Mesenchymal stem cell (in vitro differentiated cells and primary cell): ENCODE measurements around the gene OTOP2.

Experiments
- DNase-seq: peaks from one replicate; pipeline ENCODE4 v3.0.0-alpha.2; 2013
- H2AFZ ChIP-seq: one replicate; pipeline ENCODE4 v1.6.1; 2013; ENCODE audit warnings: low read depth, mild to moderate bottlenecking, control low read depth, inconsistent platforms, low read length, moderate library complexity
- H2AK5ac ChIP-seq: 2 replicates; pipeline ENCODE4 v1.6.1; 2013; ENCODE audit warnings: low read length, moderate library complexity, mild to moderate bottlenecking, inconsistent platforms; ENCODE audit not compliant: severe bottlenecking
- H2BK120ac ChIP-seq: one replicate; pipeline ENCODE4 v1.6.1; 2013; ENCODE audit warnings: low read depth, mild to moderate bottlenecking, inconsistent platforms, low read length, moderate library complexity
- H2BK12ac ChIP-seq, 2 experiments: one replicate each; pipeline ENCODE4 v1.6.1; 2013; ENCODE audit warnings: inconsistent platforms in 2 of 2, low read length in 2 of 2, mild to moderate bottlenecking in 2 of 2, moderate library complexity in 2 of 2, control low read depth in 1 of 2
- H2BK15ac ChIP-seq: one replicate; pipeline ENCODE4 v1.6.1; 2013; ENCODE audit warnings: mild to moderate bottlenecking, low read depth, inconsistent platforms; ENCODE audit not compliant: poor library complexity, severe bottlenecking
- H2BK5ac ChIP-seq: 2 replicates; pipeline ENCODE4 v1.6.1; 2013; ENCODE audit warnings: low read depth, mild to moderate bottlenecking, low read length, control low read depth, inconsistent platforms; ENCODE audit not compliant: poor library complexity, severe bottlenecking
- H3K14ac ChIP-seq, 2 experiments: one replicate each; pipeline ENCODE4 v1.6.1; 2013; ENCODE audit warnings: inconsistent platforms in 2 of 2, low read length in 2 of 2, control low read depth in 1 of 2, mild to moderate bottlenecking in 1 of 2, moderate library complexity in 1 of 2
- H3K18ac ChIP-seq, 2 experiments: one replicate each; pipeline ENCODE4 v1.6.1; 2013; ENCODE audit warnings: inconsistent platforms in 2 of 2, low read length in 2 of 2, control low read depth in 1 of 2, low read depth in 1 of 2, mild to moderate bottlenecking in 1 of 2
- H3K23ac ChIP-seq, 2 experiments: one replicate each; pipeline ENCODE4 v1.6.1; 2013; ENCODE audit warnings: inconsistent platforms in 2 of 2, low read length in 2 of 2, mild to moderate bottlenecking in 2 of 2, moderate library complexity in 2 of 2, control low read depth in 1 of 2
- H3K27ac ChIP-seq: 2 replicates; pipeline ENCODE4 v1.5.1; 2013; ENCODE audit warnings: mild to moderate bottlenecking, moderate library complexity, low read length, control low read depth, inconsistent platforms; ENCODE audit not compliant: poor library complexity, severe bottlenecking
- H3K27me3 ChIP-seq, 2 experiments: 2 replicates each; pipeline versions ENCODE4 v1.6.1 to v1.7.0; 2013; ENCODE audit warnings: low read length in 2 of 2, mild to moderate bottlenecking in 2 of 2, moderate library complexity in 2 of 2, control low read depth in 1 of 2, inconsistent platforms in 1 of 2; ENCODE audit not compliant: control insufficient read depth in 1 of 2, insufficient read depth in 1 of 2
- H3K36me3 ChIP-seq, 2 experiments: 2 replicates each; pipeline versions ENCODE4 v1.6.1 to v1.7.0; 2013; ENCODE audit warnings: low read length in 2 of 2, control low read depth in 1 of 2, inconsistent platforms in 1 of 2, low read depth in 1 of 2, mild to moderate bottlenecking in 1 of 2; ENCODE audit not compliant: insufficient read depth in 2 of 2, control insufficient read depth in 1 of 2
- H3K4ac ChIP-seq, 2 experiments: one replicate each; pipeline ENCODE4 v1.6.1; 2013; ENCODE audit warnings: inconsistent platforms in 2 of 2, low read length in 2 of 2, mild to moderate bottlenecking in 2 of 2, moderate library complexity in 2 of 2, control low read depth in 1 of 2, low read depth in 1 of 2
- H3K4me1 ChIP-seq: 2 replicates; pipeline ENCODE4 v1.6.1; 2013; ENCODE audit warnings: low read depth, low read length, control low read depth; ENCODE audit not compliant: control insufficient read depth, insufficient read depth
- H3K4me2 ChIP-seq: 2 replicates; pipeline ENCODE4 v1.6.1; 2013; ENCODE audit warnings: low read length, mild to moderate bottlenecking, inconsistent platforms; ENCODE audit not compliant: poor library complexity, severe bottlenecking
- H3K4me3 ChIP-seq, 2 experiments: 2 replicates each; pipeline versions ENCODE4 v1.5.1 to v1.7.0; 2013; ENCODE audit warnings: low read length in 2 of 2, mild to moderate bottlenecking in 2 of 2, control low read depth in 1 of 2, low read depth in 1 of 2; ENCODE audit not compliant: insufficient read depth in 1 of 2
- H3K79me1 ChIP-seq: replicated peaks from 2 replicates; pipeline ENCODE4 v1.6.1; 2013; ENCODE audit warnings: mild to moderate bottlenecking, control low read depth, low read length, inconsistent platforms; ENCODE audit not compliant: poor library complexity, severe bottlenecking
- H3K9ac ChIP-seq: 2 replicates; pipeline ENCODE4 v1.7.0; 2013; ENCODE audit warnings: mild to moderate bottlenecking, low read length, moderate library complexity
- H3K9me3 ChIP-seq: 2 replicates; pipeline ENCODE4 v1.7.0; 2013; ENCODE audit warnings: mild to moderate bottlenecking, low read length; ENCODE audit not compliant: control insufficient read depth
- H4K8ac ChIP-seq: one replicate; pipeline ENCODE4 v1.6.1; 2013; ENCODE audit warnings: inconsistent platforms, mild to moderate bottlenecking, low read length, moderate library complexity
- H4K91ac ChIP-seq: one replicate; pipeline ENCODE4 v1.6.1; 2013; ENCODE audit warnings: mild to moderate bottlenecking, low read length, inconsistent platforms
- whole genome bisulfite sequencing: methylation state at CpG from one replicate; pipeline ENCODE4 v1.1.7; 2013; ENCODE audit warnings: mixed read lengths; 5-methylcytosine and 5-hydroxymethylcytosine counted together

The OTOP2 gene

GRCh38 chr17:74875977-74876593 lies 48.0 kb upstream of the OTOP2 start:
- Histone ChIP-seq H3K4ac (no peak overlapping the region), H3K4me2 (no peak overlapping the region), H3K14ac (no peak overlapping the region), H3K9me3 (no peaks in the 10 kb centered on the region), H4K8ac (no peak overlapping the region), H2BK15ac (no peak overlapping the region), H2BK5ac (no peak overlapping the region), H3K4me3 (no peak overlapping the region), H2AFZ (no peak overlapping the region), H3K27me3 (peaks cover 21 to 26% of the 10 kb centered on the region in 2 experiments), H3K4me1 (peaks cover 14% of the 10 kb centered on the region), H3K79me1 (peaks cover 15% of the 10 kb centered on the region), H3K23ac (no peak overlapping the region), H3K18ac (no peak overlapping the region), H4K91ac (no peak overlapping the region), H3K9ac (no peak overlapping the region), H2BK12ac (no peak overlapping the region), H3K36me3 (no peaks in the 10 kb centered on the region), H3K27ac (no peak overlapping the region), H2BK120ac (no peak overlapping the region), H2AK5ac (no peak overlapping the region)
- 62% methylated on average over 6 of the region's 6 CpGs for WGBS
- no peak for DNase-seq

GRCh38 chr17:74877592-74878548 lies 46.2 kb upstream of the OTOP2 start:
- no peak overlapping the region for H3K4me3 ChIP-seq
- H3K23ac ChIP-seq: no peak overlapping the region
- H3K4me2 ChIP-seq: no peak overlapping the region
- H3K27me3 ChIP-seq: peaks cover 36 to 37% of the 10 kb centered on the region in 2 experiments
- DNase-seq: no peak
- no peak overlapping the region for H4K8ac ChIP-seq
- H3K9me3 ChIP-seq: no peaks in the 10 kb centered on the region
- H3K9ac ChIP-seq: no peak overlapping the region
- no peaks in the 10 kb centered on the region for H3K36me3 ChIP-seq
- no peak overlapping the region for H3K4ac ChIP-seq
- no peak overlapping the region for H3K14ac ChIP-seq
- no peak overlapping the region for H2AK5ac ChIP-seq
- no peaks in the 10 kb centered on the region for H3K79me1 ChIP-seq
- H3K4me1 ChIP-seq: no peaks in the 10 kb centered on the region
- no peak overlapping the region for H2BK120ac ChIP-seq
- H2AFZ ChIP-seq: no peak overlapping the region
- no peak overlapping the region for H3K27ac ChIP-seq
- WGBS: 75% methylated on average over 19 of the region's 19 CpGs
- H2BK5ac ChIP-seq: no peak overlapping the region
- H3K18ac ChIP-seq: no peak overlapping the region
- no peak overlapping the region for H2BK12ac ChIP-seq
- no peak overlapping the region for H4K91ac ChIP-seq
- no peak overlapping the region for H2BK15ac ChIP-seq

GRCh38 chr17:74878658-74879057 lies 45.4 kb upstream of the OTOP2 start:
- no peak overlapping the region for H2AK5ac ChIP-seq
- no peak overlapping the region for H3K23ac ChIP-seq
- H3K36me3 ChIP-seq: no peaks in the 10 kb centered on the region
- H3K27ac ChIP-seq: no peak overlapping the region
- no peaks in the 10 kb centered on the region for H3K9me3 ChIP-seq
- WGBS: 64% methylated on average over 2 of the region's 2 CpGs
- H3K4ac ChIP-seq: no peak overlapping the region
- H2BK12ac ChIP-seq: no peak overlapping the region
- H2BK15ac ChIP-seq: no peak overlapping the region
- no peaks in the 10 kb centered on the region for H3K4me1 ChIP-seq
- H4K8ac ChIP-seq: no peak overlapping the region
- peaks cover 41 to 42% of the 10 kb centered on the region in 2 experiments for H3K27me3 ChIP-seq
- no peak overlapping the region for H2AFZ ChIP-seq
- H3K18ac ChIP-seq: no peak overlapping the region
- no peak overlapping the region for H4K91ac ChIP-seq
- no peak overlapping the region for H3K4me3 ChIP-seq
- no peak overlapping the region for H2BK120ac ChIP-seq
- no peak overlapping the region for H2BK5ac ChIP-seq
- DNase-seq: no peak
- H3K9ac ChIP-seq: no peak overlapping the region
- H3K4me2 ChIP-seq: no peak overlapping the region
- H3K14ac ChIP-seq: no peak overlapping the region
- H3K79me1 ChIP-seq: no peaks in the 10 kb centered on the region

GRCh38 chr17:74879308-74879707 lies 44.8 kb upstream of the OTOP2 start:
- H3K14ac ChIP-seq: no peak overlapping the region
- H3K4me1 ChIP-seq: no peaks in the 10 kb centered on the region
- no peak overlapping the region for H3K9ac ChIP-seq
- no peak overlapping the region for H2BK5ac ChIP-seq
- no peak overlapping the region for H2BK120ac ChIP-seq
- H3K9me3 ChIP-seq: no peaks in the 10 kb centered on the region
- no peak overlapping the region for H3K23ac ChIP-seq
- no peak overlapping the region for H2BK12ac ChIP-seq
- H3K18ac ChIP-seq: no peak overlapping the region
- no peak overlapping the region for H4K8ac ChIP-seq
- no peak overlapping the region for H3K4me3 ChIP-seq
- no peak overlapping the region for H2AFZ ChIP-seq
- DNase-seq: no peak
- H3K79me1 ChIP-seq: no peaks in the 10 kb centered on the region
- H3K4ac ChIP-seq: no peak overlapping the region
- no peaks in the 10 kb centered on the region for H3K36me3 ChIP-seq
- H2BK15ac ChIP-seq: no peak overlapping the region
- H3K4me2 ChIP-seq: no peak overlapping the region
- no peak overlapping the region for H2AK5ac ChIP-seq
- peaks cover 41 to 48% of the 10 kb centered on the region in 2 experiments for H3K27me3 ChIP-seq
- no peak overlapping the region for H4K91ac ChIP-seq
- WGBS: 88% methylated on average over 14 of the region's 16 CpGs
- no peak overlapping the region for H3K27ac ChIP-seq
